WERI-Rb-1 (cell line): Measurements from ENCODE around the gene TOX2.

Source experiments
- DNase-seq: peaks from one replicate; pipeline ENCODE4 v3.0.0-alpha.2; 2020
- H3K27ac ChIP-seq: fragments of 250-450 bp; sonication (Bioruptor Pico); 2 replicates; pipeline ENCODE4 v1.5.1; 2020; ENCODE audit warnings: mild to moderate bottlenecking, moderate library complexity
- H3K27me3 ChIP-seq: fragments of 250-450 bp; sonication (Bioruptor Pico); 2 replicates; pipeline ENCODE4 v1.5.1; 2021; ENCODE audit warnings: mild to moderate bottlenecking, low read depth, moderate library complexity; ENCODE audit not compliant: insufficient read depth, severe bottlenecking
- H3K36me3 ChIP-seq: fragments of 250-450 bp; sonication (Bioruptor Pico); 2 replicates; pipeline ENCODE4 v1.5.1; 2020; ENCODE audit warnings: mild to moderate bottlenecking, moderate library complexity
- H3K4me3 ChIP-seq: 2 replicates; pipeline ENCODE4 v1.5.1; 2011; ENCODE audit warnings: low read depth, mild to moderate bottlenecking, control low read depth, low read length
- H3K9me3 ChIP-seq: fragments of 250-450 bp; sonication (Bioruptor Pico); 2 replicates; pipeline ENCODE4 v1.5.1; 2021; ENCODE audit warnings: mild to moderate bottlenecking, moderate library complexity; ENCODE audit not compliant: severe bottlenecking
- TF ChIP-seq, protein P1 (sequence below): IDR thresholded peaks from 2 replicates; pipeline ENCODE4 v1.5.1; 2011; ENCODE audit warnings: low read depth, mild to moderate bottlenecking, control low read depth, inconsistent platforms, low read length

TOX2 gene

DNA sequence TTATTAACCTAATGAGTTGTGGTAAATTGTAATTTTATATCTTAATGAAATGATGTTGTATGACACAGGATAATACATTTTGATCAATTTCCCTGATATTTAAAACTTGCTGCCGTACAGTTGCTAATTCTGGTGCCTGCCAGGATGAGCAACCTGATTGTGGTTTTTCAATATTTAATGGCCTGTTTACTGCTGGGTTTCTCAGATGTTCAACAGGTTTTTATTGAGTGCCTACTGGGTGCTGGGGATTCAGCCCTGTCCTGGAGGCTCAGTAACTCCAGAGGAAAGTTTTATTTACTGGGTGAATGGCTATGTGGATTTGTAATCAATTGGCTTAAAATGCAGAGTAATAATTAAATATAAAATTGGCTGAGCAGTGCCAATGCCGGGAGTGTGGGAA is 8.0 kb downstream of the TOX2 start:
- DNase-seq: no peak
- Histone ChIP-seq H3K27me3 (peaks cover 89% of the 10 kb centered on the region), H3K9me3 (no peaks in the 10 kb centered on the region), H3K27ac (no peak overlapping the region), H3K4me3 (no peak overlapping the region), H3K36me3 (no peaks in the 10 kb centered on the region)
- TF ChIP-seq, protein P1, sequence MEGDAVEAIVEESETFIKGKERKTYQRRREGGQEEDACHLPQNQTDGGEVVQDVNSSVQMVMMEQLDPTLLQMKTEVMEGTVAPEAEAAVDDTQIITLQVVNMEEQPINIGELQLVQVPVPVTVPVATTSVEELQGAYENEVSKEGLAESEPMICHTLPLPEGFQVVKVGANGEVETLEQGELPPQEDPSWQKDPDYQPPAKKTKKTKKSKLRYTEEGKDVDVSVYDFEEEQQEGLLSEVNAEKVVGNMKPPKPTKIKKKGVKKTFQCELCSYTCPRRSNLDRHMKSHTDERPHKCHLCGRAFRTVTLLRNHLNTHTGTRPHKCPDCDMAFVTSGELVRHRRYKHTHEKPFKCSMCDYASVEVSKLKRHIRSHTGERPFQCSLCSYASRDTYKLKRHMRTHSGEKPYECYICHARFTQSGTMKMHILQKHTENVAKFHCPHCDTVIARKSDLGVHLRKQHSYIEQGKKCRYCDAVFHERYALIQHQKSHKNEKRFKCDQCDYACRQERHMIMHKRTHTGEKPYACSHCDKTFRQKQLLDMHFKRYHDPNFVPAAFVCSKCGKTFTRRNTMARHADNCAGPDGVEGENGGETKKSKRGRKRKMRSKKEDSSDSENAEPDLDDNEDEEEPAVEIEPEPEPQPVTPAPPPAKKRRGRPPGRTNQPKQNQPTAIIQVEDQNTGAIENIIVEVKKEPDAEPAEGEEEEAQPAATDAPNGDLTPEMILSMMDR: no peak

GRCh38 chr20:43923322-43923721 is 8.7 kb downstream of the TOX2 start:
- H3K9me3 ChIP-seq: no peaks in the 10 kb centered on the region
- TF ChIP-seq, protein P1: no peak
- no peak overlapping the region for H3K4me3 ChIP-seq
- H3K36me3 ChIP-seq: no peaks in the 10 kb centered on the region
- no peak overlapping the region for H3K27ac ChIP-seq
- H3K27me3 ChIP-seq: peaks cover 88% of the 10 kb centered on the region
- no peak for DNase-seq

DNA sequence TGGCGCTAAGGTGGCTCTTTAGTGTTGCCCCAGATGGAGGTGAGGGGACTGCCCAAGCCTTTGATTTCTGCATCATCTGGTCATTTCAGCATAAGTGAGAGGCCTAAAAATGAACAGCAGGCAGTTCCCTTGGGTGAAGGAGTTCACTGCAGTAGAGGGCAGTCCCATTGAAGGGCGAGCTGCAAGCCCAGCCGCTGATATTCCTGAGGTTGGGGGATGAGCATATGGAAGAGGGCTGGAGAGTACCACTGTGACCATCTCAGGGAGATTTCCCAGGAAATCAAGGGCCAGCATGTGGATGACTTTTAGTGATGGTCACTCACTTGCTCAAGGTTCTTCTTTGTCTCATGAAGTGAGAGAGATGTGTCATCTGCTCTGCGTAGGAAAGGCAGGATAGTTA is 9.3 kb downstream of the TOX2 start:
- Histone ChIP-seq H3K27me3 (peaks cover 88% of the 10 kb centered on the region), H3K9me3 (no peaks in the 10 kb centered on the region), H3K4me3 (no peak overlapping the region), H3K27ac (no peak overlapping the region), H3K36me3 (no peaks in the 10 kb centered on the region)
- no peak for DNase-seq
- TF ChIP-seq, protein P1: no peak

DNA sequence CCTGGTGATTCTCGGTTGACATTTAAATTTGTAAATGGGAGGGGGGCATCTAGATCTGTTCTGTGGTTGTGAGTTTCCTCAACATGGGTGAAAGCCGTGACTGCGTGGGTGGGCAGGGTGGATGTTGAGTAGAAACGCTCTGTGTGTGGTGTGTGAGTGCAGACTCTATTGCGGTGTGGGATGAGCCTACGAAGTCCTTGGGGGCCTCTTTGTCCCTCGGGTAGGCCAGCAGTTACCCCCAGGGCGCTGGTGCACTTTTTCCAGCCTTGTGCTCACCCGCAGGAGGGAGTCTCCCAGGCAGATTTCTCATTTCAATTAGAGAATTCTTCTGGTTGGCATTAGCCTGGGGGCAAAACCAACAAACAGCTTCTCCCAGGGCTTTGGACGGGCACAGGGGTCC is 10.6 kb downstream of the TOX2 start:
- Histone ChIP-seq H3K4me3 (no peak overlapping the region), H3K36me3 (no peaks in the 10 kb centered on the region), H3K27ac (no peak overlapping the region), H3K27me3 (peaks cover 89% of the 10 kb centered on the region), H3K9me3 (no peaks in the 10 kb centered on the region)
- no peak for DNase-seq
- TF ChIP-seq, protein P1: no peak

DNA sequence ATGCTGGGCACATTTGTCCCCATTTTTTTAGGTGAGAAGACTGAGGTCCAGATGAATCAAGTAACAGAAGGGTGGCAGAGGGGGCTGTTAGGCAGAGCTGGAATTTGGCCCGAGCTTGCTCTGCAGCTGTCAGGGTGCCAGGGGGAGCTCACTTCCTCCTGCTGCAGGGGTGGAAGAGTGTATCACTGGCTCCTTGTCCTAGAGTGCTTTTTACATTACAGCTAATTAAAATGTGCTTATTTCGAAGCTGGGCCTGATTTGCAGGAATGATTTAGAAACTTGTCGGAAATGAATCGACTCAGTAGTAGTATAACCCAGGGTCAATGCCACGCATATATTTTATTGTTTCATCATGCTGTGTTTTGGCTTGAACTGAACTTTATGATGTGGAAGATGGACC is 11.1 kb downstream of the TOX2 start:
- Histone ChIP-seq H3K4me3 (no peak overlapping the region), H3K36me3 (no peaks in the 10 kb centered on the region), H3K9me3 (no peaks in the 10 kb centered on the region), H3K27ac (no peak overlapping the region), H3K27me3 (peaks cover 89% of the 10 kb centered on the region)
- no peak for DNase-seq
- TF ChIP-seq, protein P1: no peak

DNA sequence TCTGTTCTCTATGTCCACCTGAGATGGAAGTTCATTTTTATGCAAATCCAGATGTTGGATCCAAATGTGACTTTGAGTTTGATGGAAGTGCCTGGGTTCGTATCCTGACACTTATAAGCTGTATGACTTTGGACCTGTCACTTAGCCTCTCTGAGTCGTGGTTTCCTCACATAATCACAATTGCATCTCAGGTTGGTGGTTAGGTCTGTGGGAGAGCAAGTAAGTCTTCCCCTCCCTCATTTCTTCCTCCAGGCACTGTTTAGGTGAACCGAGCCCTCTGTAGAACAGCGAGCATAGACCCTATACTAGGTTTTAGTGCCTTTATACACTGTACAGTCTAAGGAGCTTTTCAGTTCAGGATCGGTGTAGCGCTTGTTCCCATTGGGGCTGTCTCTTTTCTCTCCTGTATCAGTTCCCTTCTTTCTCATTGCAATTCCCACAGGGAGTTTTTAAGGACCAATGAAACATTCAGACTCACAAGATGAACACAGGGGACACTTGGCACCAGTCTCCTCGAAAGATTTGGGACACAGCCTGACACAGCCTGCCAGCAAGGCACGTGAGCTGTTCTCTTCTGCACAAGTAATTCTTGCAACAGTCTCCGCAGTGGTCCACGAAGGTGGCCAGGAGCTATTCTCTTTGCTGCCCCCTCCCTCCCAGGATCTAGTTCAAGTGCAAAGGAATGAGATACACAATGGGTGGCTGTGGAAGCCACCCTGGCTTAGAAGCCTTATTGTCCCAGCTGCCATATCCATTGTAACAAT is 11.8 kb downstream of the TOX2 start:
- Histone ChIP-seq H3K9me3 (no peaks in the 10 kb centered on the region), H3K36me3 (no peaks in the 10 kb centered on the region), H3K27ac (no peak overlapping the region), H3K27me3 (peaks cover 92% of the 10 kb centered on the region), H3K4me3 (no peak overlapping the region)
- DNase-seq: no peak
- TF ChIP-seq, protein P1: no peak
